Upper lobe of left lung (tissue), 6 donors: ENCODE results near the gene ATP2B1. TPM values are rescaled to one million over a fixed set of nuclear protein-coding genes. Genes with fewer than 3 reads are reported as not detected.

Experiments used
- ATAC-seq, 2 donors: fragments of 200-7000 bp; cut with Tn5 transposase; one replicate each; pipeline ENCODE4 v1.9.1; 2022; ENCODE audit warnings: mild to moderate bottlenecking in 2 of 2, moderate library complexity in 2 of 2; ENCODE audit not compliant: low FRiP score in 2 of 2
- DNase-seq, 2 donors: peaks; one replicate each; pipeline ENCODE4 v3.0.0-alpha.2; 2019 to 2020
- H3K27ac ChIP-seq, 4 donors: fragments of 200-600 bp; sonication (generic); one replicate each; pipeline ENCODE4 v1.5.1; 2016 to 2019
- H3K27me3 ChIP-seq, 4 donors: fragments of 200-600 bp; sonication (generic); one replicate each; pipeline ENCODE4 v1.5.1; 2017 to 2019
- H3K36me3 ChIP-seq, 4 donors: fragments of 200-600 bp; sonication (generic); one replicate each; pipeline ENCODE4 v1.5.1; 2016 to 2019
- H3K4me1 ChIP-seq, 4 donors: fragments of 200-600 bp; sonication (generic); one replicate each; pipeline ENCODE4 v1.5.1; 2018 to 2019
- H3K4me3 ChIP-seq, 4 donors: fragments of 200-600 bp; sonication (generic); one replicate each; pipeline ENCODE4 v1.5.1; 2017 to 2019; ENCODE audit warnings: mild to moderate bottlenecking in 2 of 4, moderate library complexity in 1 of 4
- H3K9me3 ChIP-seq, 4 donors: fragments of 200-600 bp; sonication (generic); one replicate each; pipeline ENCODE4 v1.5.1; 2018 to 2019
- EP300 ChIP-seq, 4 donors: sonication (generic); formaldehyde crosslinking; IDR thresholded peaks; one replicate each; pipeline ENCODE4 v1.5.1; 2017; ENCODE audit warnings: antibody characterized with exemption in 4 of 4, control low read depth in 2 of 4
- POLR2AphosphoS5 ChIP-seq, 2 donors: sonication (generic); formaldehyde crosslinking; IDR thresholded peaks; one replicate each; pipeline ENCODE4 v1.5.1; 2017; ENCODE audit warnings: antibody characterized with exemption in 2 of 2
- WGBS, 2 donors: methylation state at CpG; one replicate each; pipeline ENCODE4 v1.1.5; 2017 to 2018; 5-methylcytosine and 5-hydroxymethylcytosine counted together
- small RNA-seq, 4 donors: library from RNA; depleted of rRNA; stranded (forward); fragments of <200 nt; gene quantifications; one replicate each; pipeline ENCODE3, GENCODE V24; 2016
- total RNA-seq, 6 donors: library from RNA; depleted of rRNA in 4 of 6; stranded (reverse); fragments of >200 nt in 4 of 6; gene quantifications; one replicate each; pipeline versions ENCODE4 v1.1.0 to v1.2.1, GENCODE V29; 2016 to 2021
- donor health status: DM: no; HTN: no; CAD: no; lungs with moderate emphysema.
- donor health status: DM: no; HTN: yes; CAD: no; lungs with severe emphysema.

The ATP2B1 gene
- total RNA-seq, 6 donors from 2014 or later = 15.2 to 50.0 (median 36.3) TPM

DNA sequence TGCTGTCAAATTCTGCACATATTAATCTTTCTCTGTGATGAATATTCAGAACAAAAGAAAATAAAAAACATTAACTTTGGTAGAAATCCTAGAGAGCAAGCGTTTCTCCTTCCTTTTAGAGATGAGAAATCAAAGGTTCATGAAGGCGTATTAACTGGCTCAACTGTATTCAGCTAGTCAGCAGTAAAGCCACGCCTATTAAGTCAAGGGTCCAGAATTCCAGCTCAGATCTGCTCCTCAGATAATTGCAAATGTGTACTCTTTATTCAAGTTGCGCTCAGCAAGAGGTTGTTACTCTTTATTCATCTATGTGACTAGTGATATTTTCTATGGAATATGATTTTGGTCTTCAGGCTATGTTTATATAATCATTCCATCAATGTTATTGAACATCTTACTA is 169.7 kb downstream of the ATP2B1 start:
- Histone ChIP-seq H3K9me3 (no peaks in the 10 kb centered on the region), H3K27me3 (no peaks in the 10 kb centered on the region), H3K4me3 (no peak overlapping the region), H3K27ac (no peak overlapping the region), H3K4me1 (peaks cover 10 to 11% (median 11%) of the 10 kb centered on the region in 4 donors), H3K36me3 (no peaks in the 10 kb centered on the region)
- ATAC-seq = no peak
- TF ChIP-seq EP300 (IDR thresholded peaks at IDR 0.05) (no peak), POLR2AphosphoS5 (IDR thresholded peaks at IDR 0.05) (no peak)
- no peak for DNase-seq
- WGBS, 2 donors = 84 to 93% methylated on average over 4 of the region's 4 CpGs

Small RNA genes lying within 50 kb of the gene (small RNA-seq; reads per million reads assigned to genes)
- gene AC025034.2 (0 reads per million in 4 donors), gene RNA5SP365 (0 to 0.43 (median 0.09) reads per million in 4 donors), gene RNU6-148P (0 reads per million in 4 donors)

Other genes starting within 250 kb of the ATP2B1 start
- gene GALNT4, start 184.0 kb downstream of the ATP2B1 start, total RNA-seq = 10 to 100 TPM in 2 of 6 donors, 1 to 10 TPM in 4; 2.4 to 13.5 (median 7.9) TPM
- 10 to 100 TPM; 13.9 to 34.4 (median 21.0) TPM for gene POC1B, start 182.8 kb downstream of the ATP2B1 start, total RNA-seq